ENCODE measurements around the gene FIGLA. TPM values are rescaled to one million over a fixed set of nuclear protein-coding genes. Genes with fewer than 3 reads are reported as not detected.

Gene FIGLA
- total RNA-seq, 1 donor from 2014 or later: not detected

DNA sequence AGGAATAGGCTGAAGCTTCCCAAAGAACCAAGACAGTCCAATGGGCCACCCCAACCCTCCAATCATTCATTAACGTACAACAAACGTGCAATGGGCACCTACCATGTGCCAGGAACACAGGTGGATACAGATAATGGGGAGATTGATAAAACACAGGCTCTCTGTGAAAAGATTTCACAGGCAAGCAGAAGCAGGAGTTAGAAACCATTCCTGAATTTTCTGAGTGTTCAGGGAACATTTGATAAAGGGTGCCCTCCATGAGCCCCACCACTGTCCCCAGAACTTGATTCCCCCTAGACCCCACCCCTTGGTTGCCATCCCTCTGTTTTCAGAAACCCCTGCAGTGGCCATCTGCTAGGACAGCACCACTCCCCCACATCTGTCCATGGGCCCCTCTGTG, 43.7 kb upstream of the FIGLA start:
- H3K36me3 Mint-ChIP-seq (ENCODE audit: unreplicated experiment): peaks cover 15% of the 10 kb centered on the region
- DNase-seq: no peak
- no peak overlapping the region for H3K4me3 Mint-ChIP-seq (ENCODE audit: unreplicated experiment)
- H3K9me3 Mint-ChIP-seq (ENCODE audit: unreplicated experiment): peaks cover 3% of the 10 kb centered on the region
- peaks cover 7% of the 10 kb centered on the region for H3K27me3 Mint-ChIP-seq (ENCODE audit: unreplicated experiment)
- TF ChIP-seq, protein P1, sequence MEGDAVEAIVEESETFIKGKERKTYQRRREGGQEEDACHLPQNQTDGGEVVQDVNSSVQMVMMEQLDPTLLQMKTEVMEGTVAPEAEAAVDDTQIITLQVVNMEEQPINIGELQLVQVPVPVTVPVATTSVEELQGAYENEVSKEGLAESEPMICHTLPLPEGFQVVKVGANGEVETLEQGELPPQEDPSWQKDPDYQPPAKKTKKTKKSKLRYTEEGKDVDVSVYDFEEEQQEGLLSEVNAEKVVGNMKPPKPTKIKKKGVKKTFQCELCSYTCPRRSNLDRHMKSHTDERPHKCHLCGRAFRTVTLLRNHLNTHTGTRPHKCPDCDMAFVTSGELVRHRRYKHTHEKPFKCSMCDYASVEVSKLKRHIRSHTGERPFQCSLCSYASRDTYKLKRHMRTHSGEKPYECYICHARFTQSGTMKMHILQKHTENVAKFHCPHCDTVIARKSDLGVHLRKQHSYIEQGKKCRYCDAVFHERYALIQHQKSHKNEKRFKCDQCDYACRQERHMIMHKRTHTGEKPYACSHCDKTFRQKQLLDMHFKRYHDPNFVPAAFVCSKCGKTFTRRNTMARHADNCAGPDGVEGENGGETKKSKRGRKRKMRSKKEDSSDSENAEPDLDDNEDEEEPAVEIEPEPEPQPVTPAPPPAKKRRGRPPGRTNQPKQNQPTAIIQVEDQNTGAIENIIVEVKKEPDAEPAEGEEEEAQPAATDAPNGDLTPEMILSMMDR (IDR thresholded peaks at IDR 0.05; ENCODE audit: partially characterized antibody, unreplicated experiment): no peak
- H3K27ac Mint-ChIP-seq (ENCODE audit: unreplicated experiment): no peak overlapping the region
- no peaks in the 10 kb centered on the region for H3K4me1 Mint-ChIP-seq (ENCODE audit: low read depth, unreplicated experiment)

DNA sequence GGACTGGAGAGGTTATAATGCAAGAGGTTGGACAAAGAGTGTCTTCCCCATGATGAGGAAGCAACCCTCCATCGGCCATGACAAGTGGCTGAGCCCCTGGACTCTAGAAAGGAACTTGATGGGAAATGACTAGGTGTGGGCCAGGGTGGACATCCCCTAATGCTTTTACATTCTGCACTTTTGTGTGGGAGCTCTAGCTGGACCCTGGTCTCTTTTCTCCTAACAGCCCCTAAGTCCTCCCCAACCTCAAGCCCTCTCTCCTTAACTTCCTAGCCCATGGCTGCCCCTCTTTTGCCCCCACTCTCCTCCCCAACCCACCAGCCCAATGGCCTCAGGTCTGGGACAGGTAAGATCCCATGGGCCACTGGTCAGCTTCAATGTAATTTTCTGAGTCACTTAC, 42.8 kb upstream of the FIGLA start:
- Mint-ChIP-seq H3K4me1 (ENCODE audit: low read depth, unreplicated experiment) (no peaks in the 10 kb centered on the region), H3K4me3 (ENCODE audit: unreplicated experiment) (no peak overlapping the region), H3K27me3 (ENCODE audit: unreplicated experiment) (peaks cover 10% of the 10 kb centered on the region), H3K27ac (ENCODE audit: unreplicated experiment) (no peak overlapping the region), H3K9me3 (ENCODE audit: unreplicated experiment) (peaks cover 3% of the 10 kb centered on the region), H3K36me3 (ENCODE audit: unreplicated experiment) (peaks cover 15% of the 10 kb centered on the region)
- TF ChIP-seq, protein P1 (IDR thresholded peaks at IDR 0.05; ENCODE audit: partially characterized antibody, unreplicated experiment): no peak
- DNase-seq: no peak

DNA sequence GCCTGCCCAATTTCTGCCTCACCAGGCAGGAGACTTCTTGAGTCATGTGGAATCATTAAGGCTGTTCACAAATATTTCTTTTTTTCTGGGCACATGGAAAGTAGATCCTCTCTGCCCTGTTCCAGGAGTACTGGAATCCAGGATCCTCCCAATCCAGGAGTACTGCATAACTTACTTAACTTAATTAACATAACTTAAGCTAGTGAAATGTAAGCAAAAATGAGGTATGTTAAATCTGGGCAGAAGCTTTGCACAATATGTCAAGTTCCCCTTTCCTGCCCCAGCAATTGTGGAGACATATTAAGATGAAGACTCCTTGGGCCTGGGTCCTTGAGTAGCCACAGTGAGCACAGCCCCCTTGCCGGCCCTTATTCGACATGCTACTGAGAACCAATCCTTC, 41.9 kb upstream of the FIGLA start:
- TF ChIP-seq, protein P1 (IDR thresholded peaks at IDR 0.05; ENCODE audit: partially characterized antibody, unreplicated experiment): no peak
- no peak overlapping the region for H3K27ac Mint-ChIP-seq (ENCODE audit: unreplicated experiment)
- no peak overlapping the region for H3K4me3 Mint-ChIP-seq (ENCODE audit: unreplicated experiment)
- H3K27me3 Mint-ChIP-seq (ENCODE audit: unreplicated experiment): peaks cover 9% of the 10 kb centered on the region
- H3K4me1 Mint-ChIP-seq (ENCODE audit: low read depth, unreplicated experiment): no peaks in the 10 kb centered on the region
- peaks cover 3% of the 10 kb centered on the region for H3K9me3 Mint-ChIP-seq (ENCODE audit: unreplicated experiment)
- H3K36me3 Mint-ChIP-seq (ENCODE audit: unreplicated experiment): peaks cover 15% of the 10 kb centered on the region
- no peak for DNase-seq

DNA sequence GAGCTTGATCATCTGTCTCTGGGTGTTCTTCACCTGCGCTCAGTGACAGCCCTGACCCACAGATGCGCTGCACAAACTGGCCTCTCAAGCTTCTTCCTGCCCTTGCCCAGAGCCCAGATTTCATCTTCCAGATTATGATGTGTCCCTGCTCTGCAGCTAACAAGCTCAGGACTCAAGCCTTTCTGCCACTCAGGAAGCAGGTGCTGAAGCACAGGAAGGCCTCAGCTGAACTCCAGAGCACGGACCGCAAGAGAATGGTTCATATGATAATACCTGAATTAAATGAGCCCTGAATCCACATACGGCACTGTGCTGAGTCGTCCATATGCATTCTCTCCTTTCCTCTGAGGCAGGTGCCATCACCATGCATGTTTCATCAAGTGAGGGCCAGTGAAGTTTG, 41.4 kb upstream of the FIGLA start:
- TF ChIP-seq, protein P1 (IDR thresholded peaks at IDR 0.05; ENCODE audit: partially characterized antibody, unreplicated experiment): no peak
- peaks cover under 1% of the 10 kb centered on the region for H3K9me3 Mint-ChIP-seq (ENCODE audit: unreplicated experiment)
- H3K4me3 Mint-ChIP-seq (ENCODE audit: unreplicated experiment): no peak overlapping the region
- peaks cover 3% of the 10 kb centered on the region for H3K4me1 Mint-ChIP-seq (ENCODE audit: low read depth, unreplicated experiment)
- H3K27ac Mint-ChIP-seq (ENCODE audit: unreplicated experiment): no peak overlapping the region
- peaks cover 9% of the 10 kb centered on the region for H3K27me3 Mint-ChIP-seq (ENCODE audit: unreplicated experiment)
- H3K36me3 Mint-ChIP-seq (ENCODE audit: unreplicated experiment): peaks cover 15% of the 10 kb centered on the region
- DNase-seq: no peak

DNA sequence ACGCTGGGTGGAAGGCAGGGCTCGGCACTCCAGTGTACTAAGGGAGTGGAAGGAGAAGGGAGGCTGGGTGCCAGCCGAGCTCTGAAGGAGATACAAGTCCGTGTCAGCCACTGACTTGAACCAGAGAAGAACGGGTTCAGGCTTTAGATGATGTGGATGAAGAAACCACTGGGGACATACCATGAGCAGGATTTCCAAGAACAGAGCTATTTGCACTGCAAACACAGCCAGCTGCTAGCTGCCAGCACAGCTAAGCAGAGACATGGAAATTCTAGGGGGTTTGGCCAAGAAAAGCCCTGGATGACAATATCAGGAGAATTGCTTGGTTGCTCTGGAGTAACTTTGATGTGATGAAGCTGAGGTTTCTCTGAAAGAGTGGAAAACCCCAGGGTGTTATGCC, 39.9 kb upstream of the FIGLA start:
- no peak for DNase-seq
- H3K9me3 Mint-ChIP-seq (ENCODE audit: unreplicated experiment): no peaks in the 10 kb centered on the region
- H3K27ac Mint-ChIP-seq (ENCODE audit: unreplicated experiment): no peak overlapping the region
- TF ChIP-seq, protein P1 (IDR thresholded peaks at IDR 0.05; ENCODE audit: partially characterized antibody, unreplicated experiment): no peak
- peaks cover 4% of the 10 kb centered on the region for H3K4me1 Mint-ChIP-seq (ENCODE audit: low read depth, unreplicated experiment)
- H3K27me3 Mint-ChIP-seq (ENCODE audit: unreplicated experiment): peaks cover 6% of the 10 kb centered on the region
- peaks cover 13% of the 10 kb centered on the region for H3K36me3 Mint-ChIP-seq (ENCODE audit: unreplicated experiment)
- H3K4me3 Mint-ChIP-seq (ENCODE audit: unreplicated experiment): no peak overlapping the region
